H1 (cell line): ENCODE measurements around the gene ALDH1A3. TPM values are rescaled to one million over a fixed set of nuclear protein-coding genes. Genes with fewer than 3 reads are reported as not detected.
A peak's percentile ranks its signal among the peaks of the same experiment; 100 is the strongest.

ENCODE experiments used
- CTCF ChIA-PET: fragments of 300-600 bp; sonication (Branson Sonifier 250); formaldehyde crosslinking; loops from one replicate; lab custom pipeline; 2021; ENCODE audit not compliant: partially characterized antibody; lab: Charles Lee
- POLR2A ChIA-PET: fragments of 300-600 bp; sonication (Branson Sonifier 250); formaldehyde crosslinking; loops from one replicate; lab custom pipeline; 2021; ENCODE audit warnings: inconsistent platforms; ENCODE audit not compliant: partially characterized antibody; lab: Charles Lee
- DNase-seq, 2 experiments: peaks; one replicate each; pipeline versions ENCODE4 v3.0.0 to v3.0.0-alpha.2; 2010 to 2022; ENCODE audit warnings: low spot score in 2 of 2, low read depth in 1 of 2, mixed read lengths in 1 of 2
- FAIRE-seq: peaks from 2 replicates; lab custom pipeline; 2011; peaks lifted over from hg19 to GRCh38; lab: Jason Lieb, UNC
- H2AFZ ChIP-seq: 2 replicates; pipeline ENCODE4 v1.8.1; 2012; ENCODE audit warnings: low read length, inconsistent platforms
- H2AK5ac ChIP-seq: 2 replicates; pipeline ENCODE4 v1.6.1; 2013; ENCODE audit warnings: low read depth, low read length
- H2BK120ac ChIP-seq: replicated peaks from 2 replicates; pipeline ENCODE3; 2013; ENCODE audit warnings: low read depth, low read length, inconsistent platforms
- H2BK12ac ChIP-seq: 2 replicates; pipeline ENCODE4 v1.6.1; 2013; ENCODE audit warnings: low read depth, low read length
- H2BK15ac ChIP-seq: 2 replicates; pipeline ENCODE4 v1.6.1; 2013; ENCODE audit warnings: low read length
- H2BK20ac ChIP-seq: 2 replicates; pipeline ENCODE4 v1.6.1; 2013; ENCODE audit warnings: low read length
- H2BK5ac ChIP-seq: 2 replicates; pipeline ENCODE4 v1.6.1; 2013; ENCODE audit warnings: low read depth, low read length
- H3K14ac ChIP-seq: 2 replicates; pipeline ENCODE4 v1.6.1; 2013; ENCODE audit warnings: inconsistent platforms; ENCODE audit not compliant: insufficient read length
- H3K18ac ChIP-seq: 2 replicates; pipeline ENCODE4 v1.6.1; 2013; ENCODE audit warnings: low read length; ENCODE audit errors: extremely low read depth
- H3K23ac ChIP-seq: 2 replicates; pipeline ENCODE4 v1.6.1; 2013; ENCODE audit warnings: inconsistent platforms; ENCODE audit not compliant: insufficient read length
- H3K23me2 ChIP-seq: 2 replicates; pipeline ENCODE4 v1.6.1; 2013; ENCODE audit warnings: low read depth, low read length
- H3K27ac ChIP-seq: 2 replicates; pipeline ENCODE4 v1.6.1; 2011; ENCODE audit warnings: low read depth, low read length, inconsistent platforms
- H3K27me3 ChIP-seq, 4 experiments: replicated peaks in 1 of 4; 1 replicate in 1 of 4; 2 replicates in 3 of 4; pipeline versions ENCODE4 v1.6.1 to v1.8.1; 2011 to 2013; ENCODE audit warnings: low read length in 3 of 4, mild to moderate bottlenecking in 3 of 4, inconsistent platforms in 2 of 4, mixed read lengths in 2 of 4, moderate library complexity in 1 of 4; ENCODE audit not compliant: control insufficient read depth in 3 of 4, insufficient read depth in 3 of 4; ENCODE audit errors: extremely low read depth in 1 of 4
- H3K36me3 ChIP-seq, 4 experiments: 2 replicates each; pipeline versions ENCODE4 v1.6.1 to v1.8.1; 2011 to 2013; ENCODE audit warnings: mild to moderate bottlenecking in 4 of 4, low read length in 3 of 4, moderate library complexity in 2 of 4, control low read depth in 1 of 4, inconsistent platforms in 1 of 4; ENCODE audit not compliant: insufficient read depth in 4 of 4, control insufficient read depth in 2 of 4
- H3K4ac ChIP-seq: replicated peaks from 2 replicates; pipeline ENCODE3; 2013; ENCODE audit warnings: low read length, low read depth, mixed read lengths, inconsistent platforms; ENCODE audit not compliant: insufficient read length
- H3K4me1 ChIP-seq, 4 experiments: replicated peaks in 1 of 4; 1 replicate in 1 of 4; 2 replicates in 3 of 4; pipeline versions ENCODE4 v1.6.1 to v1.8.1; 2011 to 2013; ENCODE audit warnings: low read length in 3 of 4, inconsistent platforms in 2 of 4, mixed read lengths in 1 of 4; ENCODE audit not compliant: insufficient read depth in 4 of 4, control insufficient read depth in 3 of 4
- H3K4me2 ChIP-seq, 2 experiments: 2 replicates each; pipeline versions ENCODE4 v1.6.1 to v1.8.1; 2011 to 2013; ENCODE audit warnings: low read depth in 2 of 2, low read length in 2 of 2, control low read depth in 1 of 2, inconsistent platforms in 1 of 2, mild to moderate bottlenecking in 1 of 2; ENCODE audit not compliant: insufficient read depth in 1 of 2
- H3K4me3 ChIP-seq, 4 experiments: fragments of 200-600, 300-600 bp in 1 of 4; sonication (generic), shearing (Covaris generic), sonication (Bioruptor Twin) in 1 of 4; 2 replicates each; pipeline versions ENCODE4 v1.5.1 to v1.8.1; 2011 to 2016; ENCODE audit warnings: low read length in 4 of 4, low read depth in 3 of 4, control low read depth in 2 of 4, inconsistent platforms in 2 of 4, mild to moderate bottlenecking in 2 of 4, mixed read lengths in 1 of 4, moderate library complexity in 1 of 4; ENCODE audit not compliant: insufficient read depth in 2 of 4; ENCODE audit errors: extremely low read depth in 1 of 4
- H3K56ac ChIP-seq: replicated peaks from 2 replicates; pipeline ENCODE3; 2013; ENCODE audit warnings: low read depth, mild to moderate bottlenecking, mixed read lengths, low read length, inconsistent platforms; ENCODE audit not compliant: insufficient read length
- H3K79me1 ChIP-seq: 2 replicates; pipeline ENCODE4 v1.6.1; 2013; ENCODE audit warnings: low read depth, low read length, control low read depth
- H3K79me2 ChIP-seq, 2 experiments: 2 replicates each; pipeline versions ENCODE4 v1.6.1 to v1.8.1; 2012 to 2013; ENCODE audit warnings: low read length in 2 of 2, mild to moderate bottlenecking in 2 of 2, inconsistent platforms in 1 of 2; ENCODE audit not compliant: insufficient read depth in 2 of 2, control insufficient read depth in 1 of 2
- H3K9ac ChIP-seq, 4 experiments: replicated peaks in 1 of 4; 1 replicate in 1 of 4; 2 replicates in 3 of 4; pipeline versions ENCODE4 v1.6.1 to v1.8.1; 2011 to 2013; ENCODE audit warnings: low read depth in 3 of 4, low read length in 3 of 4, control low read depth in 2 of 4, mild to moderate bottlenecking in 2 of 4, moderate library complexity in 2 of 4, inconsistent platforms in 1 of 4; ENCODE audit errors: extremely low read depth in 1 of 4
- H3K9me3 ChIP-seq, 2 experiments: 2 replicates each; pipeline versions ENCODE4 v1.6.1 to v1.8.1; 2012 to 2013; ENCODE audit warnings: mild to moderate bottlenecking in 2 of 2, moderate library complexity in 2 of 2, control low read depth in 1 of 2, inconsistent platforms in 1 of 2, low read depth in 1 of 2, low read length in 1 of 2, mixed read lengths in 1 of 2; ENCODE audit not compliant: insufficient read depth in 2 of 2
- H4K20me1 ChIP-seq, 2 experiments: replicated peaks in 1 of 2; 2 replicates each; pipeline versions ENCODE3 to v1.8.1; 2011 to 2013; ENCODE audit warnings: inconsistent platforms in 2 of 2, low read length in 2 of 2, mild to moderate bottlenecking in 1 of 2; ENCODE audit not compliant: insufficient read depth in 2 of 2, control insufficient read depth in 1 of 2
- H4K5ac ChIP-seq: 2 replicates; pipeline ENCODE4 v1.6.1; 2013; ENCODE audit warnings: low read length, low read depth, mixed read lengths, inconsistent platforms; ENCODE audit not compliant: insufficient read length
- H4K8ac ChIP-seq: 2 replicates; pipeline ENCODE4 v1.8.0; 2013; ENCODE audit warnings: mild to moderate bottlenecking, moderate library complexity, low read length, inconsistent platforms; ENCODE audit not compliant: insufficient read depth; ENCODE audit errors: extremely low read depth
- H4K91ac ChIP-seq: replicated peaks from 2 replicates; pipeline ENCODE3; 2013; ENCODE audit warnings: low read length, mixed read lengths, inconsistent platforms; ENCODE audit not compliant: insufficient read length
- ATF3 ChIP-seq: IDR thresholded peaks from 2 replicates; pipeline ENCODE4 v1.6.1; 2011; ENCODE audit warnings: low read depth, mild to moderate bottlenecking, low read length; ENCODE audit not compliant: insufficient read depth
- CBX8 ChIP-seq: fragments of 300-800, 300-1000 bp; sonication (generic); IDR thresholded peaks from 2 replicates; pipeline ENCODE4 v1.7.1; 2016; ENCODE audit warnings: low read depth, low read length, borderline replicate concordance
- CTBP2 ChIP-seq: IDR thresholded peaks from 2 replicates; pipeline ENCODE4 v1.7.0; 2011; ENCODE audit warnings: borderline replicate concordance, mild to moderate bottlenecking, moderate library complexity, mixed read lengths, low read length; ENCODE audit not compliant: insufficient read depth, insufficient read length
- GTF2F1 ChIP-seq: IDR thresholded peaks from 2 replicates; pipeline ENCODE4 v1.6.1; 2012; ENCODE audit warnings: low read depth, low read length, improper control_type of control experiment, borderline replicate concordance
- MAX ChIP-seq: IDR thresholded peaks from 2 replicates; pipeline ENCODE4 v1.6.1; 2012; ENCODE audit warnings: inconsistent platforms
- RFX5 ChIP-seq: IDR thresholded peaks from 2 replicates; pipeline ENCODE4 v1.6.1; 2011; ENCODE audit warnings: low read depth, low read length, improper control_type of control experiment, borderline replicate concordance
- USF2 ChIP-seq: IDR thresholded peaks from 2 replicates; pipeline ENCODE4 v1.6.1; 2011; ENCODE audit warnings: low read length, improper control_type of control experiment
- WGBS, 2 experiments: shearing (Covaris generic) in 1 of 2; methylation state at CpG; one replicate each; pipeline versions ENCODE4 v1.1.6 to v1.1.7; 2013 to 2015; ENCODE audit warnings: low lambda C conversion rate in 2 of 2, mixed read lengths in 2 of 2, inconsistent platforms in 1 of 2, low coverage in 1 of 2, missing lambda C conversion rate in 1 of 2; ENCODE audit not compliant: insufficient replicate concordance in 2 of 2, insufficient coverage in 1 of 2, insufficient read length in 1 of 2; ENCODE audit errors: extremely low coverage in 1 of 2, missing lambda C conversion rate in 1 of 2; 5-methylcytosine and 5-hydroxymethylcytosine counted together
- polyA plus RNA-seq, 7 experiments: library from polyadenylated mRNA; depleted of rRNA in 3 of 7; stranded (reverse) in 5 of 7; unstranded in 2 of 7; fragments of >200 nt in 5 of 7; fragments of 200-250 nt in 2 of 7; gene quantifications; 1 replicate in 5 of 7; 2 replicates in 1 of 7; 4 replicates in 1 of 7; pipeline versions ENCODE4 v1.2.1 to v1.2.3, GENCODE V29; 2011 to 2013; ENCODE audit warnings: missing spikeins in 2 of 7, mixed read lengths in 2 of 7
- total RNA-seq: library from RNA; stranded (reverse); fragmentation: NEBNext Ultra II Directional; extraction: Animal tissue kit (Norgen Biotek cat#: 25700); gene quantifications from 2 replicates; pipeline ENCODE4 v1.2.1, GENCODE V29; 2021

The ALDH1A3 gene
- total and polyA plus RNA-seq, 2 of the 8 experiments (the other 6 are each of a cell fraction or from before 2014, with no cell fraction given): 2.2 to 5.5 TPM

GRCh38 chr15:100920516-100921135 is 41.0 kb downstream of the ALDH1A3 start:
- Histone ChIP-seq H3K36me3 (no peaks in the 10 kb centered on the region), H3K4me3 (no peak overlapping the region), H2BK12ac (no peak overlapping the region; the same call in 1 of the 2 replicates), H3K4me2 (peak overlapping the region in 1 of 2 experiments; percentile 89; a peak in 1 of 4 replicates), H2AFZ (no peak overlapping the region), H3K79me1 (no peaks in the 10 kb centered on the region), H3K23me2 (peaks cover 13% of the 10 kb centered on the region; the same call in 1 of the 2 replicates), H3K14ac (no peak overlapping the region), H3K23ac (no peak overlapping the region), H3K27ac (no peak overlapping the region), H2BK15ac (0 out of 2 replicates have a peak overlapping the region, but pooled peaks have one; percentile 72), H2BK5ac (no peak overlapping the region), H2BK120ac (no peak overlapping the region), H3K79me2 (no peaks in the 10 kb centered on the region), H3K4me1 (peaks cover 0 to 6% (median 1%) of the 10 kb centered on the region in 4 experiments; a peak in 4 of 7 replicates), H4K5ac (no peak overlapping the region), H3K56ac (no peak overlapping the region), H3K18ac (no peak overlapping the region), H3K4ac (no peak overlapping the region), H2BK20ac (no peak overlapping the region), H2AK5ac (no peak overlapping the region), H4K20me1 (no peaks in the 10 kb centered on the region), H3K27me3 (peaks cover 32 to 59% (median 48%) of the 10 kb centered on the region in 4 experiments), H4K8ac (no peak overlapping the region), H4K91ac (no peak overlapping the region), H3K9ac (no peak overlapping the region), H3K9me3 (no peaks in the 10 kb centered on the region; a peak in 1 of 4 replicates)
- ChIA-PET POLR2A (interaction anchor here (1.1 to 1.5 kb wide), 2 partner anchors 10 to 80 kb away, joined by 3 read pairs; no protein-coding TSS in a partner anchor), CTCF (interaction anchor here (0.6 to 12.2 kb wide), 11 partner anchors 8 to 100 kb away, joined by 4 to 405 read pairs (median 6); partner anchors contain the start of gene ALDH1A3)
- 81% methylated on average over 8 of the region's 8 CpGs; no CpG with 5 or more reads in 1 of the 2 experiments for WGBS, 2 experiments
- TF ChIP-seq MAX (no peak), RFX5 (no peak), GTF2F1 (no peak), CBX8 (no peak), USF2 (no peak), ATF3 (no peak), CTBP2 (no peak)
- FAIRE-seq (no peak), DNase-seq (no peak)
